Adrenal gland (tissue), 5 donors: Measurements from ENCODE around the gene GSG1.

ENCODE experiments used
- POLR2A ChIP-seq, 2 donors: fragments of 450-650 bp; IDR thresholded peaks; one replicate each; pipeline ENCODE4 v1.6.1; 2017; ENCODE audit warnings: antibody characterized with exemption in 2 of 2, mild to moderate bottlenecking in 2 of 2, moderate library complexity in 1 of 2
- TF ChIP-seq, protein P1 (sequence below), 6 experiments: fragments of 450-650 bp in 4 of 6; fragments of 200-600 bp in 2 of 6; sonication (generic) in 1 of 6; IDR thresholded peaks; 1 replicate in 5 of 6; 2 replicates in 1 of 6; pipeline versions ENCODE4 v1.5.1 to v1.8.0; 2016 to 2021; ENCODE audit warnings: antibody characterized with exemption in 6 of 6, mild to moderate bottlenecking in 2 of 6, moderate library complexity in 1 of 6
- donor health status: DM: no; HTN: no; CAD: no.

DNA sequence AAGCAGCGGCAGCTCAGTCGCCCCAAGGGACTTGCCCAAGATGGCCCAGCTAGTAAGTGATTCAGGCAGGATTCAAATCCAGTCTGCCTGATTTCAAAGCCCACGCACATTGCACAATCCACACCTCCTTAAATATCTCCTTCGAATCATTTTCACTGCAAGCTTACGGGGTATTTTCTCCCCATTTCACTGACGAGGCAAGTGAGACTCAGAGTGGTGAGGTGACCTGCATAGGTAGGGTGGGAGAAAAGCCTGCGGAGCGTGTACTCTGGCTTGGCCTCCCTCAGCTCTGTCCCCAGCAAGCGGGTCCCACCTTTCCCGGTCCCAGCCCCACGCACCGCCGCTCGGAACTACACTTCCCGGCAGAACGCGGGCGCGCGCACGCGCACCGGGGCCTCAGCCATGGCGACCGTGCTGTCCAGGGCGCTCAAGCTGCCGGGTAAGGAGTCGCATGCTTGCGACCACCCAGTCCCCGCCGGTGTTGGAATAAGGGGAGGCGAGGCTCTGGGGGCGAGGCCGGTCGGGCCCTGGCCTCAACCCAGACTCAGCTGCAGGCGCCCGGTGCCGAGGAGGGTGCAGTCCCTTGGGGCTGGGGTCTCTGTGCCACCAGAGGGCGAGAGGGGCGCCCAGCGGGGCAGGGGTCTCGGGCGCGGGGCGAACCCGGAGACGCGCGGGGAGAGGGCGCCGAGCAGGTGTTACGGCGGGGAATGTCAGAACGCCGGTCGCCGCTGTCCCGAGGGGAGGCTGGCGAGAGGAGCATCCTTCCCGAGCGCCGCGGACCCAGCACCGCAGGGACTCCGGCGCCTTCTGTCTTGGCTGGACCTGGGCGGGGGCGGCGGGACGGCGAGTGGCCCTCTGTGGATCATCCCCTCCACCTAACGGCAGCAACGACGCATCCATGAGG is 59.2 kb downstream of the GSG1 start, which contains the start of gene FAM234B:
- TF ChIP-seq, protein P1, sequence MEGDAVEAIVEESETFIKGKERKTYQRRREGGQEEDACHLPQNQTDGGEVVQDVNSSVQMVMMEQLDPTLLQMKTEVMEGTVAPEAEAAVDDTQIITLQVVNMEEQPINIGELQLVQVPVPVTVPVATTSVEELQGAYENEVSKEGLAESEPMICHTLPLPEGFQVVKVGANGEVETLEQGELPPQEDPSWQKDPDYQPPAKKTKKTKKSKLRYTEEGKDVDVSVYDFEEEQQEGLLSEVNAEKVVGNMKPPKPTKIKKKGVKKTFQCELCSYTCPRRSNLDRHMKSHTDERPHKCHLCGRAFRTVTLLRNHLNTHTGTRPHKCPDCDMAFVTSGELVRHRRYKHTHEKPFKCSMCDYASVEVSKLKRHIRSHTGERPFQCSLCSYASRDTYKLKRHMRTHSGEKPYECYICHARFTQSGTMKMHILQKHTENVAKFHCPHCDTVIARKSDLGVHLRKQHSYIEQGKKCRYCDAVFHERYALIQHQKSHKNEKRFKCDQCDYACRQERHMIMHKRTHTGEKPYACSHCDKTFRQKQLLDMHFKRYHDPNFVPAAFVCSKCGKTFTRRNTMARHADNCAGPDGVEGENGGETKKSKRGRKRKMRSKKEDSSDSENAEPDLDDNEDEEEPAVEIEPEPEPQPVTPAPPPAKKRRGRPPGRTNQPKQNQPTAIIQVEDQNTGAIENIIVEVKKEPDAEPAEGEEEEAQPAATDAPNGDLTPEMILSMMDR (IDR thresholded peaks at IDR 0.05), result peak in 1 of 6 experiments; percentile 17
- TF ChIP-seq POLR2A (IDR thresholded peaks at IDR 0.05), result no peak
